Glutamatergic neuron (in vitro differentiated cells): ENCODE results near the gene PRKCH. TPM values are rescaled to one million over a fixed set of nuclear protein-coding genes. Genes with fewer than 3 reads are reported as not detected.

Source experiments
- DNase-seq: peaks from one replicate; pipeline ENCODE4 v3.0.0; 2022
- H3K27ac Mint-ChIP-seq: one replicate; pipeline ENCODE4 v1.8.0; 2020; ENCODE audit warnings: mild to moderate bottlenecking, mixed read lengths, inconsistent platforms; ENCODE audit not compliant: unreplicated experiment
- H3K27me3 Mint-ChIP-seq: one replicate; pipeline ENCODE4 v1.8.0; 2020; ENCODE audit warnings: mild to moderate bottlenecking, moderate library complexity, mixed read lengths, inconsistent platforms; ENCODE audit not compliant: unreplicated experiment
- H3K36me3 Mint-ChIP-seq: one replicate; pipeline ENCODE4 v1.8.0; 2020; ENCODE audit warnings: mild to moderate bottlenecking, mixed read lengths, inconsistent platforms; ENCODE audit not compliant: unreplicated experiment
- H3K4me1 Mint-ChIP-seq: one replicate; pipeline ENCODE4 v1.8.0; 2020; ENCODE audit warnings: mild to moderate bottlenecking, low read depth, mixed read lengths, inconsistent platforms; ENCODE audit not compliant: unreplicated experiment
- H3K4me3 Mint-ChIP-seq: one replicate; pipeline ENCODE4 v1.8.0; 2020; ENCODE audit warnings: mild to moderate bottlenecking, mixed read lengths, inconsistent platforms; ENCODE audit not compliant: unreplicated experiment
- H3K9me3 Mint-ChIP-seq: one replicate; pipeline ENCODE4 v1.8.0; 2020; ENCODE audit warnings: mild to moderate bottlenecking, moderate library complexity, mixed read lengths, inconsistent platforms; ENCODE audit not compliant: unreplicated experiment
- total RNA-seq: library from RNA; stranded (reverse); fragmentation: NEBNext Ultra II Directional; extraction: Animal tissue kit (Norgen Biotek cat#: 25700); gene quantifications from one replicate; pipeline ENCODE4 v1.2.1, GENCODE V29; 2021; ENCODE audit not compliant: unreplicated experiment
- TF ChIP-seq, protein P1 (sequence below): fragments of 200-600 bp; sonication (generic); IDR thresholded peaks from one replicate; pipeline ENCODE4 v1.5.0; 2021; ENCODE audit not compliant: partially characterized antibody, unreplicated experiment

The PRKCH gene
- total RNA-seq, 1 donor from 2014 or later, result 0.54 TPM

DNA sequence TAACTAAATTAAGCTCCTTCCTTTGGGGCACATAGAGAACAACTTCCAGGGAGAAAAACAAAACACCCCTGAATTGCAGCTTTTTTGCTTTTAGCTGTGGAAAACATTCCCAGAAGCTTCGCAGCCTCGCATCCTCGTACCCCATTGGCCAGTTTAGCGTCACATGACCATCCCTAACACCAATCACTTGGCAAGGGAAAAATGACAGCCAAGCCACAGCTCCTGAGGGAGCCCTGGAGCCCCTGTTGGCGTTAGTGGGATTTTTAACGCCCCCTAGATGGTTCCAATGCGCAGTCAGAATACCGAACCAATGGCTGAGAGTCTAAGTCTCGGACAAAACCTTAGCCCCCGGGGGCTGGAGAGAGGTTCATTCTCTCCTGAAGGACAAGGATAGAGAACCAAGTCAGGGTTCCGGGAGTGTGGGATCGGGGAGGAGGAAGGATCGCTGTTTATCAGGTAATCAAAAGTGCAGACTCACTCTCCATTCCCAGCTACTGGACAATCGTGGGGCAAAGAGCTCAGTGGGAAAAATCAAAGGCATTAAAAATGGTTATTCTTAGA, 238.3 kb downstream of the PRKCH start:
- DNase-seq, result no peak
- no peaks in the 10 kb centered on the region for H3K36me3 Mint-ChIP-seq
- H3K9me3 Mint-ChIP-seq, result peaks cover 1% of the 10 kb centered on the region
- peaks cover 9% of the 10 kb centered on the region for H3K4me1 Mint-ChIP-seq
- TF ChIP-seq, protein P1, sequence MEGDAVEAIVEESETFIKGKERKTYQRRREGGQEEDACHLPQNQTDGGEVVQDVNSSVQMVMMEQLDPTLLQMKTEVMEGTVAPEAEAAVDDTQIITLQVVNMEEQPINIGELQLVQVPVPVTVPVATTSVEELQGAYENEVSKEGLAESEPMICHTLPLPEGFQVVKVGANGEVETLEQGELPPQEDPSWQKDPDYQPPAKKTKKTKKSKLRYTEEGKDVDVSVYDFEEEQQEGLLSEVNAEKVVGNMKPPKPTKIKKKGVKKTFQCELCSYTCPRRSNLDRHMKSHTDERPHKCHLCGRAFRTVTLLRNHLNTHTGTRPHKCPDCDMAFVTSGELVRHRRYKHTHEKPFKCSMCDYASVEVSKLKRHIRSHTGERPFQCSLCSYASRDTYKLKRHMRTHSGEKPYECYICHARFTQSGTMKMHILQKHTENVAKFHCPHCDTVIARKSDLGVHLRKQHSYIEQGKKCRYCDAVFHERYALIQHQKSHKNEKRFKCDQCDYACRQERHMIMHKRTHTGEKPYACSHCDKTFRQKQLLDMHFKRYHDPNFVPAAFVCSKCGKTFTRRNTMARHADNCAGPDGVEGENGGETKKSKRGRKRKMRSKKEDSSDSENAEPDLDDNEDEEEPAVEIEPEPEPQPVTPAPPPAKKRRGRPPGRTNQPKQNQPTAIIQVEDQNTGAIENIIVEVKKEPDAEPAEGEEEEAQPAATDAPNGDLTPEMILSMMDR, result no peak
- no peak overlapping the region for H3K27ac Mint-ChIP-seq
- no peak overlapping the region for H3K4me3 Mint-ChIP-seq
- H3K27me3 Mint-ChIP-seq, result no peaks in the 10 kb centered on the region

DNA sequence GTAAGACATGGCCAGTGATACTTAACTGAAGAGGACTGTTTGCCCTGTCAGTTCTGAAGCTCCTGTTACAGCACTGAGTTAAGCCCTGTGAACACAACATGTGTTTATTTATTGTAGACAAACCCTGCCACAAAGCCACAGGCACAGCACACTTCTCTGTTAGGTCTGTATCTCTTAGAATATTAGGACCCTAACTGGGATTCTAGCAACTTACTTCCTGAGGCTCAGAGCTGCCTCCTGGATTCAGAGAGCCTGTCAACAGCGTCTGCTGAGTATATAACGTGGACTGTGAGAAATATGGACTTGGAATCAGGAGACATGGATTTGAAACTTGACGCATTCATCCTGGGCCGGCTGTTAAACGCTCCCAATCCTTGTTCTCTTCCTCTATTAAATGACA, 238.9 kb downstream of the PRKCH start:
- Mint-ChIP-seq H3K27ac (no peak overlapping the region), H3K36me3 (no peaks in the 10 kb centered on the region), H3K4me1 (peaks cover 9% of the 10 kb centered on the region), H3K27me3 (no peaks in the 10 kb centered on the region), H3K4me3 (no peak overlapping the region), H3K9me3 (peaks cover 1% of the 10 kb centered on the region)
- no peak for DNase-seq
- TF ChIP-seq, protein P1, result no peak

DNA sequence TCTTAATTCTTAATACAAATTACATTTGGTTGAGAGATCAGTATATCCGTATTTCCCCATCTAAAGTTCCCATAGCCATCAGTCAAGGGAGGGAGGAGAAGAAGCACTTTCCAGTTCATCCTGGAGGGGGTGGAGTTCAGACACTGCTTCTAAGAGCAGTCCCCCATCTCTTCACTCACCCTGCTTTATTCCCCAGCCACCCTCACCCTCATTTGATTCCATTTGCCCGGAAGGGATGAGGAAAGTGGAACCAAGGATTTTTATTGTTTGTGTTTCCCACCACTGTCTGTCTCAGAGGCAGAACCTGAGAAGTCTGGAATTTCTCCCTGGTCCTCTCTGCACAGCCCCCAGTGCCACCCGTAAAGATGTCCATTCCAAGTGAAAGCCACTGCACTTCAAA, 239.7 kb downstream of the PRKCH start:
- DNase-seq, result no peak
- no peak overlapping the region for H3K4me3 Mint-ChIP-seq
- TF ChIP-seq, protein P1, result no peak
- H3K36me3 Mint-ChIP-seq, result no peaks in the 10 kb centered on the region
- H3K27ac Mint-ChIP-seq, result no peak overlapping the region
- H3K27me3 Mint-ChIP-seq, result no peaks in the 10 kb centered on the region
- H3K4me1 Mint-ChIP-seq, result peaks cover 9% of the 10 kb centered on the region
- H3K9me3 Mint-ChIP-seq, result peaks cover 1% of the 10 kb centered on the region

DNA sequence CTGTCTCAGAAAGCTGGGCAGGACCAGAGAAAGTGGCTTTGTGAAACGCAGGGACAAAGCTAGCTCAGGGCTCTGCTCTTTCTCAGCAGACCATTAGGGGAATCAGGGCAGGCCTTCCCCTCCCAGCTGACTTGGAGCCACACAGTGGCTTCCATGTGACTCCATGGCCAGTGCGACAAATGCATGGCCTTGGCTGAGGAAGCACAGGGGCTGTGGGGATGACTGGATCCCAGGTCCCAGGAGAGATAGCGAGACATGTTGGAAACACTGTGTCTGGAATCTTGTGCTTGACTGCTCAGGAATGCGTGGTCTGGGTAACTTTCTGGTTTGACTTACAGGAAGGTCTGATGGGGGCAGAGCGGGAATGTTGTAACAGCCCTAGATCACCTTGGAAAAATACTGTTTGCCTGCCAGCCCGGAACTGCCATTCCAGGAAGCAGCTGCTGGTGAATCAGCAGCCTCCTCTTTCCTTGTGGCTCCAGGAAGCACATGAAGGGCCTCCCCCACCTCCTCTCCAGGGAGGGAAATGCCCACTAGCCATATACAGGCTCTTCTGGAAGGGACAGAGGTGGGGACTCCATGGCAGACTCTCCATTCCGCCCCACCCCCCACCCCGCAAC, 240.4 kb downstream of the PRKCH start:
- Mint-ChIP-seq H3K9me3 (peaks cover 1% of the 10 kb centered on the region), H3K27me3 (no peaks in the 10 kb centered on the region), H3K27ac (no peak overlapping the region), H3K36me3 (no peaks in the 10 kb centered on the region), H3K4me3 (no peak overlapping the region), H3K4me1 (peaks cover 9% of the 10 kb centered on the region)
- TF ChIP-seq, protein P1, result no peak
- DNase-seq, result no peak

DNA sequence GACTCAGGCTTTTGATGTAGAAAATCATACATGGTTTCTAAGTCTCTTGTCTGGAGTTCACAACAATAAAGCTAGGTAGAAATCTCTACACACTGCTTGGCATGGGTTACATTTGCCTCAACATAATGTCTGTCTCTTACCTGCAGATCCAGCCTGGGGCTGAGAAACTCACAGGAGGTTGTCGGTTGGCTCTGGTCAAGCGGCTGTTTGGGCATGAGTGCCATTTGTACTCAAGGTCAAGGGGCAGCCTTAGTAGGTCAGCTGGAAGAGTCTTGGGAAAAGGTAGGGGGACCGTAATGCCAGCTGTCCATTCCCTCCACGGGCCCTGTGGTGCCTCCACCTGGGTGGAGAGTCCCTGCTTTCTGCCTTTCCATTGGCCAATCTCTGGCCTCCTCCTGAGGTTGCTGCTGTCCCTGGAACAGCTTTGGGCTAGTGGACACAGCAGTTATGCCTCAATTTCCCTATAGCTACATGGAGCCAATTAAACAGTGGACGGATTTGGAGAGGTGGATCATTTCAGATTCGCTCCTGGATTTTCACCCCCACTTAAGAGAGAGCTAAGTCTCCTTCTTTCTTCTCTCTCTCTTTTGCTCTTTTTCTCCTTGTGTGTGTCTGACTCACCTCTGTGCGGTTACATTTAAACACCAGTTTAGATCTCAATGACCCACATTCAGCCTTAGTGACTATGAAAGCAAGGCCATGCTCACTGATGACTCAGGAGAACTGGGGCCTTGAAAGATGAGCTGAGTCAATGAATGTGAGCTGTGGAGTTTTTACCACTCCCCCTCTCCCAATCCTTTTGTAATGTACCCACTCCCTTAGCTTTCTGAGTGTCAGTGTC, 241.2 kb downstream of the PRKCH start:
- no peak for DNase-seq
- Mint-ChIP-seq H3K4me1 (peaks cover 9% of the 10 kb centered on the region), H3K9me3 (peaks cover 1% of the 10 kb centered on the region), H3K27me3 (peaks cover 2% of the 10 kb centered on the region), H3K36me3 (peaks cover 4% of the 10 kb centered on the region), H3K4me3 (no peak overlapping the region), H3K27ac (no peak overlapping the region)
- TF ChIP-seq, protein P1, result no peak
